Measurements from ENCODE around the gene FGF18. TPM values are rescaled to one million over a fixed set of nuclear protein-coding genes. Genes with fewer than 3 reads are reported as not detected.

The FGF18 gene
- total RNA-seq, 1 experiment from 2014 or later = 0.94 TPM

- no peak overlapping the region for H3K9ac ChIP-seq (ENCODE audit: extremely low read depth, insufficient read length, low read length)
- H3T11ph ChIP-seq (ENCODE audit: low read length) = no peak overlapping the region
- H2BK15ac ChIP-seq (ENCODE audit: low read depth, low read length) = no peak overlapping the region
- H2AFZ ChIP-seq (ENCODE audit: low read length) = no peak overlapping the region
- Mint-ChIP-seq H3K27me3 (ENCODE audit: low read depth) (peaks cover 6% of the 10 kb centered on the region), H3K27ac (no peak overlapping the region), H3K9me3 (no peaks in the 10 kb centered on the region), H3K4me3 (no peak overlapping the region), H3K36me3 (ENCODE audit: insufficient read depth in 1 of 3, low read depth in 3 of 3) (peaks cover 0 to 3% (median 0%) of the 10 kb centered on the region in 3 experiments; a peak in 2 of 7 replicates), H3K4me1 (peaks cover 33 to 48% of the 10 kb centered on the region in 2 experiments)
- no peak overlapping the region; the same call in 1 of the 2 replicates for H3K14ac ChIP-seq (ENCODE audit: insufficient read depth, low read length)
- H3K23ac ChIP-seq (ENCODE audit: insufficient read length, low read depth, low read length) = no peak overlapping the region
- no peak overlapping the region for H2BK20ac ChIP-seq (ENCODE audit: low read depth, low read length, poor library complexity, severe bottlenecking)
- peaks cover 10% of the 10 kb centered on the region; the same call in 1 of the 2 replicates for H3K4me1 ChIP-seq (ENCODE audit: insufficient read depth, low read length)
- no peak overlapping the region for H4K5ac ChIP-seq (ENCODE audit: insufficient read length, low read depth, low read length)
- no peak overlapping the region for H3K18ac ChIP-seq (ENCODE audit: insufficient read length, low read depth, low read length)
- H2BK120ac ChIP-seq (ENCODE audit: low read depth, low read length, poor library complexity, severe bottlenecking) = no peak overlapping the region
- H3K79me1 ChIP-seq (ENCODE audit: insufficient read depth, low read depth, low read length, poor library complexity, severe bottlenecking) = no peaks in the 10 kb centered on the region
- H3K9me3 ChIP-seq (ENCODE audit: control insufficient read depth, low read depth, low read length) = no peaks in the 10 kb centered on the region
- no peaks in the 10 kb centered on the region for H4K20me1 ChIP-seq (ENCODE audit: control insufficient read depth, insufficient read depth, insufficient read length)
- no peak overlapping the region for H4K91ac ChIP-seq (ENCODE audit: insufficient read length, low read depth, low read length)
- no peak overlapping the region for H2BK12ac ChIP-seq (ENCODE audit: insufficient read length, low read depth, low read length)
- no CpG with 5 or more reads among the region's 14 CpGs for WGBS (ENCODE audit: extremely low coverage, insufficient read length, low lambda C conversion rate)
- H4K8ac ChIP-seq (replicated peaks; ENCODE audit: insufficient read length, low read depth, low read length) = no peak overlapping the region
- H3K4ac ChIP-seq (ENCODE audit: low read depth, low read length) = no peak overlapping the region
- no peak overlapping the region for H3K27ac ChIP-seq (ENCODE audit: insufficient read length, low read depth, low read length)
- no peaks in the 10 kb centered on the region for H3K79me2 ChIP-seq (ENCODE audit: insufficient read depth, low read length)
- no peaks in the 10 kb centered on the region for H3K23me2 ChIP-seq (ENCODE audit: insufficient read length, low read depth, low read length, poor library complexity, severe bottlenecking)
- TF ChIP-seq CTCF (conservative IDR thresholded peaks at IDR 0.05) = peak; percentile 17; the same call in 1 of the 3 replicates
- DNase-seq = peak; percentile 53
- H2AK5ac ChIP-seq (ENCODE audit: insufficient read length, low read length) = no peak overlapping the region
- no peak overlapping the region for H3K4me2 ChIP-seq (ENCODE audit: insufficient read depth, insufficient read length, low read length)
- H3K56ac ChIP-seq (ENCODE audit: insufficient read length, low read depth, low read length) = no peak overlapping the region
- no peaks in the 10 kb centered on the region for H3K27me3 ChIP-seq (ENCODE audit: insufficient read depth, low read length)
- H2BK5ac ChIP-seq (ENCODE audit: insufficient read length, low read length) = no peak overlapping the region
Measured at GRCh38 chr5:171437286-171437821, 17.9 kb downstream of the FGF18 start.
